ENCODE data around the gene RBM15.

GRCh38 chr1:110318046-110318445 lies 21.1 kb upstream of the RBM15 start:
- TF ChIP-seq CTCF (tag by site-specific recombination; IDR thresholded peaks at IDR 0.05) (no peak), MYNN (tag by site-specific recombination; IDR thresholded peaks at IDR 0.05; ENCODE audit: borderline replicate concordance) (no peak)

Data from HEK293 (cell line).